CD14-positive monocyte (primary cell): ENCODE data around the gene PSPH. TPM values are rescaled to one million over a fixed set of nuclear protein-coding genes. Genes with fewer than 3 reads are reported as not detected.
"Not testable (repeated sequence)": the region's sequence is repeated elsewhere in the genome, so short reads cannot be mapped to it uniquely, and the experiment has no call there.

Source experiments
- DNase-seq, 3 donors: peaks; one replicate each; pipeline ENCODE4 v3.0.0-alpha.2; 2011 to 2022
- H2AFZ ChIP-seq: 2 replicates; pipeline ENCODE4 v1.6.0; 2012; ENCODE audit warnings: mild to moderate bottlenecking, low read depth, low read length, inconsistent platforms; ENCODE audit not compliant: insufficient read depth, poor library complexity, severe bottlenecking
- H3K27ac ChIP-seq, 2 donors: 1 replicate in 1 of 2; 2 replicates in 1 of 2; pipeline ENCODE4 v1.5.1; 2012 to 2013; ENCODE audit warnings: low read length in 2 of 2, control low read depth in 1 of 2, inconsistent platforms in 1 of 2, low read depth in 1 of 2, mild to moderate bottlenecking in 1 of 2
- H3K27me3 ChIP-seq, 2 donors: one replicate each; pipeline versions ENCODE4 v1.6.0 to v1.6.1; 2011 to 2013; ENCODE audit warnings: low read length in 2 of 2; ENCODE audit not compliant: control insufficient read depth in 2 of 2, insufficient read depth in 2 of 2
- H3K36me3 ChIP-seq, 2 donors: replicated peaks in 1 of 2; 1 replicate in 1 of 2; 2 replicates in 1 of 2; pipeline versions ENCODE4 v1.5.1 to v1.6.1; 2012 to 2013; ENCODE audit warnings: low read length in 2 of 2, control low read depth in 1 of 2, inconsistent platforms in 1 of 2, mild to moderate bottlenecking in 1 of 2; ENCODE audit not compliant: insufficient read depth in 2 of 2, control insufficient read depth in 1 of 2
- H3K4me1 ChIP-seq, 2 donors: 1 replicate in 1 of 2; 2 replicates in 1 of 2; pipeline versions ENCODE4 v1.5.1 to v1.6.1; 2012 to 2013; ENCODE audit warnings: low read length in 2 of 2, control low read depth in 1 of 2, inconsistent platforms in 1 of 2, mild to moderate bottlenecking in 1 of 2, moderate library complexity in 1 of 2; ENCODE audit not compliant: insufficient read depth in 2 of 2, control insufficient read depth in 1 of 2
- H3K4me2 ChIP-seq: replicated peaks from 2 replicates; pipeline ENCODE3; 2012; ENCODE audit warnings: low read length, moderate library complexity, mild to moderate bottlenecking; ENCODE audit not compliant: poor library complexity, severe bottlenecking; ENCODE audit errors: extremely low read depth
- H3K4me3 ChIP-seq, 3 experiments: fragments of 200-600 bp in 1 of 3; sonication (generic) in 1 of 3; replicated peaks in 1 of 3; 1 replicate in 2 of 3; 2 replicates in 1 of 3; pipeline ENCODE4 v1.5.1; 2011 to 2013; ENCODE audit warnings: low read length in 3 of 3, mild to moderate bottlenecking in 3 of 3, control low read depth in 2 of 3, low read depth in 2 of 3, inconsistent platforms in 1 of 3, moderate library complexity in 1 of 3
- H3K79me2 ChIP-seq: 2 replicates; pipeline ENCODE4 v1.6.0; 2012; ENCODE audit warnings: mild to moderate bottlenecking, control low read depth, inconsistent platforms, low read length, moderate library complexity; ENCODE audit not compliant: insufficient read depth
- H3K9ac ChIP-seq: 2 replicates; pipeline ENCODE4 v1.6.0; 2017; ENCODE audit warnings: low read length, mild to moderate bottlenecking; ENCODE audit not compliant: insufficient read depth, poor library complexity, severe bottlenecking
- H3K9me3 ChIP-seq, 2 donors: replicated peaks in 1 of 2; 1 replicate in 1 of 2; 2 replicates in 1 of 2; pipeline versions ENCODE4 v1.5.1 to v1.6.1; 2012 to 2013; ENCODE audit warnings: low read length in 2 of 2, control low read depth in 1 of 2; ENCODE audit not compliant: control insufficient read depth in 1 of 2, insufficient read depth in 1 of 2
- H4K20me1 ChIP-seq: 2 replicates; pipeline ENCODE4 v1.6.0; 2012; ENCODE audit warnings: mild to moderate bottlenecking, low read length, control low read depth, moderate library complexity; ENCODE audit not compliant: insufficient read depth
- H3K27ac Mint-ChIP-seq, 7 donors: one replicate each; pipeline ENCODE4 v1.8.0; 2020; ENCODE audit warnings: mild to moderate bottlenecking in 7 of 7, mixed read lengths in 7 of 7, moderate library complexity in 6 of 7, inconsistent platforms in 2 of 7
- H3K27me3 Mint-ChIP-seq, 3 donors: one replicate each; pipeline ENCODE4 v1.8.0; 2021 to 2022; ENCODE audit warnings: low read depth in 3 of 3, mild to moderate bottlenecking in 3 of 3, mixed read lengths in 3 of 3, moderate library complexity in 3 of 3, inconsistent platforms in 1 of 3
- H3K36me3 Mint-ChIP-seq, 2 donors: one replicate each; pipeline ENCODE4 v1.8.0; 2020; ENCODE audit warnings: mixed read lengths in 2 of 2, inconsistent platforms in 1 of 2, mild to moderate bottlenecking in 1 of 2
- H3K4me1 Mint-ChIP-seq: one replicate; pipeline ENCODE4 v1.8.0; 2020; ENCODE audit warnings: mild to moderate bottlenecking, mixed read lengths
- H3K4me3 Mint-ChIP-seq, 2 donors: one replicate each; pipeline ENCODE4 v1.8.0; 2020; ENCODE audit warnings: mild to moderate bottlenecking in 2 of 2, mixed read lengths in 2 of 2, moderate library complexity in 1 of 2
- H3K9me3 Mint-ChIP-seq, 7 donors: one replicate each; pipeline ENCODE4 v1.8.0; 2020 to 2022; ENCODE audit warnings: mixed read lengths in 7 of 7, mild to moderate bottlenecking in 6 of 7, moderate library complexity in 6 of 7, inconsistent platforms in 2 of 7
- WGBS: methylation state at CpG from one replicate; pipeline ENCODE4 v1.1.5; 2013; ENCODE audit warnings: missing lambda C conversion rate; ENCODE audit not compliant: insufficient coverage; 5-methylcytosine and 5-hydroxymethylcytosine counted together
- intact Hi-C, 2 donors: fragments of 100-400 bp; cut with micrococcal nuclease; formaldehyde crosslinking; loops; one replicate each; pipeline versions ENCODE4 v1.15.0 to v1.15.1; 2023
- polyA plus RNA-seq, 3 donors: library from polyadenylated mRNA; depleted of rRNA in 1 of 3; unstranded in 2 of 3; stranded (reverse) in 1 of 3; fragments of 300-500 nt in 2 of 3; fragments of >200 nt in 1 of 3; fragmentation: Illumina TruSeq in 2 of 3; gene quantifications; 1 replicate in 2 of 3; 2 replicates in 1 of 3; pipeline ENCODE4 v1.2.3, GENCODE V29; 2012 to 2021
- TF ChIP-seq, protein P1 (sequence below): fragments of 200-600 bp; IDR thresholded peaks from one replicate; pipeline ENCODE4 v1.8.0; 2022; ENCODE audit warnings: antibody characterized with exemption, mild to moderate bottlenecking

PSPH gene
- polyA plus RNA-seq, 3 donors: 1.7 to 6.7 (median 5.3) TPM

DNA sequence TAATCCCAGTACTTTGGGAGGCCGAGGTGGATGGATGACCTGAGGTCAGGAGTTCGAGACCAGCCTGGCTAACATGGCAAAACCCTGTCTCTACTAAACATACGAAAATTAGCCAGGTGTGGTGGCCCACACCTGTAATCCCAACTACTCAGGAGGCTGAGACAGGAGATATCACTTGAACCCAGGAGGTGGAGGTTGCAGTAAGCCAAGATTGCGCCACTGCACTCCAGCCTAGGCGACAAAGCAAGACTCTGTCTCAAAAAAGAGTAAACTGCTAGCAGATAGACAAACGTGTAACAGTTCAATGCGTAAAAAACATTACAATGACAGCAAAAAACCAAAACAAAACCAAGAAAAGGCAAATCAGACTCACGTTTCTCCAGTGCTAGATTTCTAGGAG, 19.7 kb downstream of the PSPH start:
- H3K36me3 Mint-ChIP-seq: peaks cover 14 to 42% of the 10 kb centered on the region in 2 donors
- H3K4me1 ChIP-seq, H3K79me2 ChIP-seq, H4K20me1 ChIP-seq, DNase-seq, H3K9me3 Mint-ChIP-seq, H3K27me3 Mint-ChIP-seq, intact Hi-C loops, H3K27ac ChIP-seq, H3K9me3 ChIP-seq, H3K27me3 ChIP-seq, H3K4me3 Mint-ChIP-seq, H2AFZ ChIP-seq, H3K4me3 ChIP-seq, H3K9ac ChIP-seq, H3K27ac Mint-ChIP-seq, H3K4me2 ChIP-seq: not testable (repeated sequence)
- peaks cover 8 to 21% of the 10 kb centered on the region in 2 donors for H3K36me3 ChIP-seq
- 91% methylated on average over 4 of the region's 8 CpGs for WGBS
- peaks cover 14% of the 10 kb centered on the region for H3K4me1 Mint-ChIP-seq

DNA sequence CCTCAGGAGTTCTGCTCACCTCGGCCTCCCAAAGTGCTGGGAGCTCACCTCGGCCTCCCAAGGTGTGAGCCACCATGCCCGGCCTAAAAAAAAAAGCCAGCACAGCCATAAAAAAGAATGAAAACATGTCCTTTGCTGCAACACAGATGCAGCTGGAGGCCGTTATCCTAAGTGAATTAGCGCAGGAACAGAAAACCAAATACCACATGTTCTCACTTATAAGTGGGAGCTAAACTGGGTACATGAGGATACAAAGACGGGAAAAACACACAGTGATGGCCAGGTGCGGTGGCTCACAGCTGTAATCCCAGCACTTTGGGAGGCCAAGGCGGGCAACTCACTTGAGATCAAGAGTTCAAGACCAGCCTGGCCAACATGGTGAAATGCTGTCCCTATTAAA, 20.9 kb downstream of the PSPH start:
- H3K4me2 ChIP-seq: no peak overlapping the region
- peaks cover 8 to 21% of the 10 kb centered on the region in 2 donors for H3K36me3 ChIP-seq
- no peak overlapping the region for H3K27ac ChIP-seq
- H3K4me3 ChIP-seq: no peak overlapping the region
- Mint-ChIP-seq H3K4me1 (peaks cover 14% of the 10 kb centered on the region), H3K9me3 (no peaks in the 10 kb centered on the region), H3K36me3 (peaks cover 19 to 53% of the 10 kb centered on the region in 2 donors), H3K27me3 (peaks cover 0 to 2% (median 1%) of the 10 kb centered on the region in 3 donors), H3K27ac (no peak overlapping the region), H3K4me3 (no peak overlapping the region)
- H3K27me3 ChIP-seq: no peaks in the 10 kb centered on the region
- 96% methylated on average over 6 of the region's 8 CpGs for WGBS
- no peak for DNase-seq
- H2AFZ ChIP-seq: no peak overlapping the region
- no peaks in the 10 kb centered on the region for H4K20me1 ChIP-seq
- no peak overlapping the region for H3K9ac ChIP-seq
- H3K4me1 ChIP-seq: peaks cover 0 to 5% of the 10 kb centered on the region in 2 donors
- TF ChIP-seq, protein P1, sequence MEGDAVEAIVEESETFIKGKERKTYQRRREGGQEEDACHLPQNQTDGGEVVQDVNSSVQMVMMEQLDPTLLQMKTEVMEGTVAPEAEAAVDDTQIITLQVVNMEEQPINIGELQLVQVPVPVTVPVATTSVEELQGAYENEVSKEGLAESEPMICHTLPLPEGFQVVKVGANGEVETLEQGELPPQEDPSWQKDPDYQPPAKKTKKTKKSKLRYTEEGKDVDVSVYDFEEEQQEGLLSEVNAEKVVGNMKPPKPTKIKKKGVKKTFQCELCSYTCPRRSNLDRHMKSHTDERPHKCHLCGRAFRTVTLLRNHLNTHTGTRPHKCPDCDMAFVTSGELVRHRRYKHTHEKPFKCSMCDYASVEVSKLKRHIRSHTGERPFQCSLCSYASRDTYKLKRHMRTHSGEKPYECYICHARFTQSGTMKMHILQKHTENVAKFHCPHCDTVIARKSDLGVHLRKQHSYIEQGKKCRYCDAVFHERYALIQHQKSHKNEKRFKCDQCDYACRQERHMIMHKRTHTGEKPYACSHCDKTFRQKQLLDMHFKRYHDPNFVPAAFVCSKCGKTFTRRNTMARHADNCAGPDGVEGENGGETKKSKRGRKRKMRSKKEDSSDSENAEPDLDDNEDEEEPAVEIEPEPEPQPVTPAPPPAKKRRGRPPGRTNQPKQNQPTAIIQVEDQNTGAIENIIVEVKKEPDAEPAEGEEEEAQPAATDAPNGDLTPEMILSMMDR: no peak
- no peaks in the 10 kb centered on the region for H3K9me3 ChIP-seq
- intact Hi-C loops: no loop called here
- H3K79me2 ChIP-seq: no peaks in the 10 kb centered on the region
